Natural killer cell (primary cell): Measurements from ENCODE around the gene ISG20. TPM values are rescaled to one million over a fixed set of nuclear protein-coding genes. Genes with fewer than 3 reads are reported as not detected.

ENCODE experiments used
- ATAC-seq, 3 donors: fragments of 150-1000 bp in 2 of 3; fragments of 200-7000 bp in 1 of 3; cut with Tn5 transposase; 1 replicate in 1 of 3; 2 replicates in 2 of 3; pipeline ENCODE4 v1.10.0; 2021; ENCODE audit warnings: mild to moderate bottlenecking in 2 of 3, moderate library complexity in 2 of 3
- DNase-seq, 2 donors: peaks; one replicate each; pipeline versions ENCODE4 v3.0.0 to v3.0.0-alpha.2; 2013 to 2021; ENCODE audit warnings: mixed read lengths in 1 of 2
- H3K27ac ChIP-seq: one replicate; pipeline ENCODE4 v1.5.1; 2013; ENCODE audit warnings: mild to moderate bottlenecking, low read length
- H3K27me3 ChIP-seq: one replicate; pipeline ENCODE4 v1.6.1; 2013; ENCODE audit warnings: low read length; ENCODE audit not compliant: control insufficient read depth, insufficient read depth
- H3K36me3 ChIP-seq: one replicate; pipeline ENCODE4 v1.6.1; 2013; ENCODE audit warnings: low read length; ENCODE audit not compliant: control insufficient read depth, insufficient read depth
- H3K4me1 ChIP-seq: one replicate; pipeline ENCODE4 v1.6.1; 2013; ENCODE audit warnings: low read length; ENCODE audit not compliant: control insufficient read depth, insufficient read depth
- H3K4me3 ChIP-seq: one replicate; pipeline ENCODE4 v1.5.1; 2013; ENCODE audit warnings: low read length
- H3K9me3 ChIP-seq: one replicate; pipeline ENCODE4 v1.6.1; 2013; ENCODE audit warnings: low read length; ENCODE audit not compliant: control insufficient read depth, insufficient read depth
- H3K27ac Mint-ChIP-seq, 2 donors: one replicate each; pipeline ENCODE4 v1.8.0; 2022; ENCODE audit warnings: mild to moderate bottlenecking in 2 of 2, mixed read lengths in 2 of 2, moderate library complexity in 1 of 2
- H3K27me3 Mint-ChIP-seq, 2 donors: one replicate each; pipeline ENCODE4 v1.8.0; 2022; ENCODE audit warnings: low read depth in 2 of 2, mixed read lengths in 2 of 2
- H3K36me3 Mint-ChIP-seq: one replicate; pipeline ENCODE4 v1.8.0; 2022; ENCODE audit warnings: mixed read lengths
- H3K4me1 Mint-ChIP-seq, 2 donors: one replicate each; pipeline ENCODE4 v1.8.0; 2022; ENCODE audit warnings: mixed read lengths in 2 of 2
- H3K4me3 Mint-ChIP-seq: one replicate; pipeline ENCODE4 v1.8.0; 2022; ENCODE audit warnings: mild to moderate bottlenecking, moderate library complexity, mixed read lengths
- H3K9me3 Mint-ChIP-seq, 2 donors: one replicate each; pipeline ENCODE4 v1.8.0; 2022; ENCODE audit warnings: mixed read lengths in 2 of 2
- CTCF ChIP-seq: fragments of 200-600 bp; IDR thresholded peaks from one replicate; pipeline ENCODE4 v1.8.0; 2022; ENCODE audit warnings: antibody characterized with exemption
- WGBS: methylation state at CpG from one replicate; pipeline ENCODE4 v1.1.7; 2013; ENCODE audit warnings: missing lambda C conversion rate; ENCODE audit not compliant: insufficient coverage; 5-methylcytosine and 5-hydroxymethylcytosine counted together
- intact Hi-C: fragments of 100-400 bp; cut with micrococcal nuclease; formaldehyde crosslinking; loops from one replicate; pipeline ENCODE4 v1.14.2; 2022
- total RNA-seq, 4 donors: library from RNA; stranded (reverse); fragments of 120-200 nt in 1 of 4; gene quantifications; one replicate each; pipeline versions ENCODE4 v1.2.3 to v1.2.4, GENCODE V29; 2013 to 2022

The ISG20 gene
- total RNA-seq, 3 donors from 2014 or later (not counting 1 experiment from before 2014, with no cell fraction given) = 80.6 to 137 (median 116) TPM

DNA sequence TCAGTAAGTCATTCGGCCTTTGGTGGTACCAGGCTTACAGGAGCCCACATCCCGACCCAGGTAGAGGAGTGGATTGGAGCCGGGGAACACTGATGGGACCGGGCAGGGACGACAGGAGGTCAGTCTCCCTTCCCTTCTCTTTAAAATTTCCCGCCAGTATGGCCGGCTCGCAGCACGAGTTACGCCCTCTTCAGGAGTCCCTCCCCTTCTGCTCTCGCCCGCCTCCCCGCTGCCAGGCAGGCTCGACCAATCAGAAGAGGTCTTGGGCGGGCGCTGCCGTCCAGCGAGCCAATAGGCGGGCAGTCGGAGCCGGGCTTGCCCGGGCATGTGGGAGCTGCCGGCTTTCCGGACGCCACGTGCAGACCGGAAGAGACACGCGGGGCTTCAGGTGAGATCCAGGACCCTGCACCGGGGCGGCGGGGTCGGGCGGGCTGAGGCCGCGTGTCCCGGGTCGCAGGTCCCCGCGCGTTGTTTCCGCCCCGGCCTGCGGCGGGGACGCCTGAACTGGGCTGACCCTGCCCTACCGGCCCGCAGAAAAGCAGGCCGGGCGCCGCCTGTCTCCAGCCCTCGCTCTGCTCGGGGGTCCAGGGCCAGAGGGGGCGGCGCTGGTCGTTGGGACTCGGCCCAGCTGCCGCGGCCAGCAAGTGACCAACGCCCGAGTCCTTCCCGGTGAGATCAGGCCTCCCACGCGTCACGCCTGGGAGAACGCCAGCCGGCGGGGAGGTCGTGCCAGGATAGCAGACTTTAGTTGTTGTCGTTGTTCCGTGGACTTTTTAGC, 17.6 kb upstream of the ISG20 start, which contains the start of gene AEN:
AEN (plus strand) TSS at position 346 of the 778 bp plus-strand sequence. CDS start 4,870 bp downstream, outside the sequence.
- Mint-ChIP-seq H3K9me3 (no peaks in the 10 kb centered on the region), H3K27me3 (peaks cover 13 to 27% of the 10 kb centered on the region in 2 donors), H3K4me1 (peaks cover 31 to 41% of the 10 kb centered on the region in 2 donors), H3K27ac (peak within 1 kb of the TSS; percentile 78 to 89), H3K36me3 (no peaks in the 10 kb centered on the region), H3K4me3 (peak within 1 kb of the TSS; percentile 92)
- Histone ChIP-seq H3K27me3 (no peaks in the 10 kb centered on the region), H3K4me3 (peak within 1 kb of the TSS; percentile 58), H3K36me3 (peaks cover 6% of the 10 kb centered on the region), H3K9me3 (no peaks in the 10 kb centered on the region), H3K27ac (peak within 1 kb of the TSS; percentile 70), H3K4me1 (peaks cover 48% of the 10 kb centered on the region)
- under 1% methylated on average over 71 of the region's 71 CpGs for WGBS
- ATAC-seq (peak; percentile 95 to 98 (median 98)), DNase-seq (peak; percentile 96)
- TF ChIP-seq CTCF = no peak
- intact Hi-C loops = loop anchor here (5.0 kb wide), 2 partner anchors 286 to 396 kb away; no protein-coding TSS in a partner anchor

DNA sequence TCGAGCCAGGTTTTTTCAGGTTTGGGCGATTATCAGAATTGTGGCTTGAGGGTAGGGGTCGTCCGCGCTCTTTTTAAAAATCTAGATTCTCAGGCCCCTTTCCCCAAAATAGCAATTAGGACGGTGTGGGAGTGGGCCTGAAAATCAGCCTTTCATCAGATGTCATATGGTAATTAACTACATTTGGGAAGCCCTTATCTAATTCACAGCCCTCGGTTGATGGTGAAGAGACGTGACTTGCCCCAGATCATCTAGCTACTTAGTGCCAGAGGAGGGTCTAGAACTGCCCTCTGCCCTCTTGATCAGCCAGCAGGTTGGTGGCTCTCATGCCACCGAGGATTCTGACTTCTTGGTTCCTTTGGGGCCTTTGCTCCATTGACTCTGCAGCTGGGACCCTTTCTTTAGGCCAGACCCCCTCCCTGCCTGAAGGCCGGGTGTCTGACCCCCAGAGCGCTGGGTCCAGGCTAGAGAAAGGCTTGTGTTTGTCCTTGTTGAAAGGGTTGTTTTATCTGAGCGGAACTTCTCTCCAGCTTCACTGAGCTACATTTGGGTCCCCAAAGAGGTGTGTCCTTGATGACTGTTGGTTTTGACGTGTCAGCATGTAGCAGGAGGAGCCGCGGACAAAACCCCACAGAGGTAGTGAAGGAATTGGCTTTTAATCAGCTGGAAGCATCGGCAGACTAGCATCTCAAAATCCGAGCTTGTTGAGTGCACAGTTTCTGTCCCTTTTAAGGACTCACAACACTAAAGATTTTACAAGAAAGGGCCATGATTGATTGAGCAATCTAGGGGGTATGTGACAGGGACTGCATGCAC, 16.8 kb upstream of the ISG20 start:
- DNase-seq (peak in 1 of 2 donors; percentile 78), ATAC-seq (peak in 2 of 3 donors; percentile 8 to 42)
- Mint-ChIP-seq H3K9me3 (no peaks in the 10 kb centered on the region), H3K4me3 (peak overlapping the region; percentile 92), H3K27ac (peak overlapping the region; percentile 78 to 89), H3K27me3 (peaks cover 10 to 25% of the 10 kb centered on the region in 2 donors), H3K36me3 (no peaks in the 10 kb centered on the region), H3K4me1 (peaks cover 31 to 42% of the 10 kb centered on the region in 2 donors)
- Histone ChIP-seq H3K27ac (peak overlapping the region; percentile 70), H3K27me3 (no peaks in the 10 kb centered on the region), H3K4me3 (peak overlapping the region; percentile 58), H3K9me3 (no peaks in the 10 kb centered on the region), H3K4me1 (peaks cover 55% of the 10 kb centered on the region), H3K36me3 (peaks cover 12% of the 10 kb centered on the region)
- no peak for TF ChIP-seq CTCF
- intact Hi-C loops = loop anchor here (5.0 kb wide), 2 partner anchors 285 to 395 kb away; no protein-coding TSS in a partner anchor
- WGBS = 12% methylated on average over 12 of the region's 17 CpGs

GRCh38 chr15:88622605-88622975, 16.2 kb upstream of the ISG20 start:
- peak overlapping the region; percentile 58 for H3K4me3 ChIP-seq
- H3K9me3 ChIP-seq = no peaks in the 10 kb centered on the region
- Mint-ChIP-seq H3K4me3 (peak overlapping the region; percentile 92), H3K4me1 (peaks cover 37 to 48% of the 10 kb centered on the region in 2 donors), H3K27me3 (peaks cover 10 to 24% of the 10 kb centered on the region in 2 donors), H3K36me3 (no peaks in the 10 kb centered on the region), H3K27ac (peak overlapping the region; percentile 78 to 89), H3K9me3 (no peaks in the 10 kb centered on the region)
- no peak for TF ChIP-seq CTCF
- DNase-seq (no peak), ATAC-seq (no peak)
- 43% methylated on average over 5 of the region's 5 CpGs for WGBS
- H3K4me1 ChIP-seq = peaks cover 58% of the 10 kb centered on the region
- intact Hi-C loops = loop anchor here (5.0 kb wide), 2 partner anchors 285 to 395 kb away; no protein-coding TSS in a partner anchor
- peak overlapping the region; percentile 70 for H3K27ac ChIP-seq
- no peaks in the 10 kb centered on the region for H3K27me3 ChIP-seq
- peaks cover 12% of the 10 kb centered on the region for H3K36me3 ChIP-seq
